ENCODE data around the gene CIDEB.

GRCh38 chr14:24284501-24285035 is 23.2 kb downstream of the CIDEB start:
- TF ChIP-seq POLR2A (IDR thresholded peaks at IDR 0.05; ENCODE audit: control extremely low read depth in 1 of 2, low read depth in 2 of 2, low read length in 2 of 2) (no peak), USF2 (IDR thresholded peaks at IDR 0.05; ENCODE audit: low read length) (no peak), POLR2AphosphoS5 (IDR thresholded peaks at IDR 0.05; ENCODE audit: low read depth, low read length) (no peak), NRF1 (IDR thresholded peaks at IDR 0.05; ENCODE audit: low read depth, low read length) (no peak), CTCF (IDR thresholded peaks at IDR 0.05; ENCODE audit: control extremely low read depth in 1 of 3, insufficient read depth in 1 of 3, low read depth in 1 of 3, low read length in 3 of 3) (no peak), SP1 (IDR thresholded peaks at IDR 0.05; ENCODE audit: low read depth, low read length) (no peak)
